Right lobe of liver (tissue), 4 donors: ENCODE measurements around the gene ZEB1.

ENCODE experiments used
- POLR2A ChIP-seq: fragments of 450-650 bp; IDR thresholded peaks from one replicate; pipeline ENCODE4 v1.6.1; 2017; ENCODE audit warnings: antibody characterized with exemption, mild to moderate bottlenecking
- TF ChIP-seq, protein P1 (sequence below), 4 donors: fragments of 200-600 bp in 3 of 4; fragments of 450-650 bp in 1 of 4; IDR thresholded peaks; one replicate each; pipeline versions ENCODE4 v1.5.1 to v1.8.0; 2016 to 2022; ENCODE audit warnings: antibody characterized with exemption in 4 of 4, mild to moderate bottlenecking in 2 of 4
- donor health status: DM: no; HTN: no; CAD: no.
- donor health status: DM: no; HTN: no; CAD: no.
- donor health status: DM: no; HTN: yes; CAD: no.

GRCh38 chr10:31457858-31458257 lies 138.8 kb downstream of the ZEB1 start:
- TF ChIP-seq, protein P1, sequence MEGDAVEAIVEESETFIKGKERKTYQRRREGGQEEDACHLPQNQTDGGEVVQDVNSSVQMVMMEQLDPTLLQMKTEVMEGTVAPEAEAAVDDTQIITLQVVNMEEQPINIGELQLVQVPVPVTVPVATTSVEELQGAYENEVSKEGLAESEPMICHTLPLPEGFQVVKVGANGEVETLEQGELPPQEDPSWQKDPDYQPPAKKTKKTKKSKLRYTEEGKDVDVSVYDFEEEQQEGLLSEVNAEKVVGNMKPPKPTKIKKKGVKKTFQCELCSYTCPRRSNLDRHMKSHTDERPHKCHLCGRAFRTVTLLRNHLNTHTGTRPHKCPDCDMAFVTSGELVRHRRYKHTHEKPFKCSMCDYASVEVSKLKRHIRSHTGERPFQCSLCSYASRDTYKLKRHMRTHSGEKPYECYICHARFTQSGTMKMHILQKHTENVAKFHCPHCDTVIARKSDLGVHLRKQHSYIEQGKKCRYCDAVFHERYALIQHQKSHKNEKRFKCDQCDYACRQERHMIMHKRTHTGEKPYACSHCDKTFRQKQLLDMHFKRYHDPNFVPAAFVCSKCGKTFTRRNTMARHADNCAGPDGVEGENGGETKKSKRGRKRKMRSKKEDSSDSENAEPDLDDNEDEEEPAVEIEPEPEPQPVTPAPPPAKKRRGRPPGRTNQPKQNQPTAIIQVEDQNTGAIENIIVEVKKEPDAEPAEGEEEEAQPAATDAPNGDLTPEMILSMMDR (IDR thresholded peaks at IDR 0.05): no peak
- TF ChIP-seq POLR2A: no peak
